ENCODE measurements around the gene LCN1.

GRCh38 chr9:135509458-135509857 lies 11.8 kb upstream of the LCN1 start:
- TF ChIP-seq CTCF (IDR thresholded peaks at IDR 0.05) (no peak), POLR2A (IDR thresholded peaks at IDR 0.05) (no peak)

Data from esophagus squamous epithelium (tissue), 4 donors.